ENCODE results near the gene HS1BP3.

The HS1BP3 gene

GRCh38 chr2:20645761-20646160 lies 5.1 kb downstream of the HS1BP3 start:
- no peak for DNase-seq (ENCODE audit: low read depth)

GRCh38 chr2:20645301-20645701 lies 5.6 kb downstream of the HS1BP3 start:
- no peak for DNase-seq (ENCODE audit: low read depth)

DNA sequence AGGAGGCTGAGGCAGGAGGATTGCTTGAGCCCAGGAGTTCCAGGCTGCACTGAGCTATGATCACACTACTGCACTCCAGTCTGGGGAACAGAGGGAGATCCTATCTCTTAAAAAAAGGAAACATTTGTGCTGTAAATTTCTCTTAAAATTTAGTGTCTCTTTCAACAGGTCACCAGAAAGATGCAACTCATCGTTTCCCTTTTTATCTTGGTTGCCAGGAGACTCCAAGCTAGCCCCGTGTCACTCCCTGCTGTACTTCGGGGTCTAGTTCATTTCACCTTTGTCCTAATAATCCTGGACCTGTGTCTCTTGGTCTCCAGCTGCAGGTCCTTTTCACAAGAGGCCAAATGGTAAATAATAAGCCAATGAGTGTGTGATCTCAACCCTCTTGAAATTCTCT lies 7.1 kb downstream of the HS1BP3 start:
- no peak for DNase-seq (ENCODE audit: low read depth)

DNA sequence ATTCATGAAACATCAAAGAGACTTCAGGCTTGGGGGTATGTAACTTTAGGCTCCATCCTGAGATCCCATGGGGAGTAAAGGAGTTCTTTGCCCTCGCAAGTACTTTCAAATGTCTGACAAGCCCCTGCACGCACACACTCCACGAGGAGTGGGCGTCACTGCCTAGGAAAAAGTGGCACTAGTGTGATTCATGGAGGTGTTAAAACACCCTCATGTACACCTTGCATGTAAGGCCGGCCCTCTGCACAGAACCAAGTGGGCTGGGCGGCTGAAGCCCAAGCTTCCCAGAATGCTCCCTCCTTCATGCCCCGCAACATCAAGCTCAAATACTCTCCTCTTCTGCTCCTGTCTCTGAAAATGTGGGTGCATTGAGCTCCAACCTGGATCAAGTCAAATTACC lies 7.8 kb downstream of the HS1BP3 start:
- no peak for DNase-seq (ENCODE audit: low read depth)

DNA sequence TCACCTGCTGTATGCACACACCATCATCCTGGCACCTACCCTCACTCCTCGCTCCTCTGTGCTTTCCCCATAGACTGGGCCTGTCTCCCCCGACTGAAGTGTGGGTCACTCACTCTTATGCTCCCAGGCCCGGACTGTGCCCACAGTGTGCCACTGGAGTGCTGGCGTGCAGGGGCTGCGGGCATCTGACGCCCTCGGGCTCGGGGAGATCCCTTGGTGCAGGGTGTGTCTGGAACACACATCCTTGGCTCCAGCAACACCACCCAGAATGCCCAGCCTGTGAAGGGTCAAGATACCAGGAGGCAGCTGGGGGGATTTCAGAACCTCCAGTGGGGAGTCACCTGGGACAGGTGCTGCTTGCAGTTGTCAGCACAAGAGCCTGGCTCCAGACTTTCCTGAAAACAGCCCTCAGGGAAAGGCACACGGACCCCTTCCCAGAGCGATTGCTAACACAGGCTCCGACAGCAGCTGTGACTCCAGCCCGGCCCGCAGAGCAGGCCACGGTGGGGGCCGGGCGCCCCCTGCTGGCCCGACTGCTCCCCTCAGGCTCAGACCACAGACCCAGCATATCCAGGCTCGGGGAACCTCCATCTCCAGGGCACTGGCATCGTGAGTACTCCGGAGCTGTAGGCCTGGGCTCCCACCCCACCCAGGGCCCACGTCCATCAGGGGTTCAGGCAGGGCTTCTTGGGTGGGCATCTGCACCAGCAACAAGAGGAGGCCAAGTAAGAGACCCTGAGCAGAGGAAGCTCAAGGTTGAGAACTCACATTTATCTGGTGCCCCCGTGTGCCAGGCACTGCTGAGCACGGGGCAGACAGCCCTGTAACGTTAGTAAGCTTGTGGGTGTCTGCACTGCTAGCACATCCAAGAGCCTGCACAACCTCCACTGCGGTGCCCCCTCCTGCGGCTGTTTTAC lies 8.6 kb downstream of the HS1BP3 start:
- peak; percentile 64 for DNase-seq (ENCODE audit: low read depth)

- DNase-seq (ENCODE audit: low read depth): no peak
Observed at GRCh38 chr2:20641123-20641985, 9.5 kb downstream of the HS1BP3 start.

- DNase-seq (ENCODE audit: low read depth): no peak
Observed at GRCh38 chr2:20640411-20641122, 10.3 kb downstream of the HS1BP3 start.

- DNase-seq (ENCODE audit: low read depth): no peak
Observed at GRCh38 chr2:20638646-20639430, 12.1 kb downstream of the HS1BP3 start.

DNA sequence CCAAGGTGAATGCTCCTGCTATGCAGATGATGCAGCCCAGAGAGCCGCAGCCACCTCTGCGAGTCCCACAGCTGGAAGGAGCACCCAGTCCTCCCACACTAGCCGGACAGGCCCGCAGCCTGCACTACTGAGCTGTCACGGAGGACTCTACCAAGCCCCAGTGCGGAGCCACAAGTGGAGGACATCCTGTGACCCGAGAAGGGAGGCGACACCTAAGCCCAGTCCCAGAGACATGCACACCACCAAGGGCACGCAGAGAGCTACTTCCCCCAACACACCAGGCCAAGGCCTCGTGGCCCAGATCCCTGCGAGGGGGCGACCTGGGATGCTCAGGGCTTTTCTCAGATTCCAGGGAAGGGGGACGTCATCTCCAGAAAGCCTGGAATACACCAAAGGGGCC lies 12.9 kb downstream of the HS1BP3 start:
- no peak for DNase-seq (ENCODE audit: low read depth)

- no peak for DNase-seq (ENCODE audit: low read depth)
Observed at GRCh38 chr2:20637147-20637546, 13.8 kb downstream of the HS1BP3 start.

GRCh38 chr2:20635675-20636584 lies 15.0 kb downstream of the HS1BP3 start:
- no peak for DNase-seq (ENCODE audit: low read depth)

DNA sequence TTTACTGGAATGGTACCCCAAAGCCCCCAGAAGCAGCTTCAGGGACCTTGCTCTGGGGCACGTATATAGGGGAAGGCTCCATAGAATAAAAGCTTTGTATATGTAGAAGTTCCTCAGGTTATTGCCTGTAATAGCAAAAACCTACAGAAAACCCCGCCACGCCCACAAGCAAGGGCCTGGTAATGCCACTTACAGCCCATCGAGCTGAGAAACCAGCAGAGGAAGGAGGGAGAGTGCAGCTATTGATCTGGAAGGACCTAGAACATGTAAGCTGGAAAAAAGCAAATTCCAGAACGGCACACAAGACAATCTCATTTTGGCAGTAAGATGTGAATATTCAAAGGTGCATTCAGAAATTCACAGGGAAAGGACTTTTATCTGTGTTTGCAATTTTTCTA lies 15.8 kb downstream of the HS1BP3 start:
- DNase-seq (ENCODE audit: low read depth): no peak

- no peak for DNase-seq (ENCODE audit: low read depth)
Observed at GRCh38 chr2:20634507-20635112, 16.3 kb downstream of the HS1BP3 start.

- no peak for DNase-seq (ENCODE audit: low read depth)
Observed at GRCh38 chr2:20633794-20634506, 16.9 kb downstream of the HS1BP3 start.

GRCh38 chr2:20633001-20633400 lies 17.9 kb downstream of the HS1BP3 start:
- DNase-seq (ENCODE audit: low read depth): no peak

DNA sequence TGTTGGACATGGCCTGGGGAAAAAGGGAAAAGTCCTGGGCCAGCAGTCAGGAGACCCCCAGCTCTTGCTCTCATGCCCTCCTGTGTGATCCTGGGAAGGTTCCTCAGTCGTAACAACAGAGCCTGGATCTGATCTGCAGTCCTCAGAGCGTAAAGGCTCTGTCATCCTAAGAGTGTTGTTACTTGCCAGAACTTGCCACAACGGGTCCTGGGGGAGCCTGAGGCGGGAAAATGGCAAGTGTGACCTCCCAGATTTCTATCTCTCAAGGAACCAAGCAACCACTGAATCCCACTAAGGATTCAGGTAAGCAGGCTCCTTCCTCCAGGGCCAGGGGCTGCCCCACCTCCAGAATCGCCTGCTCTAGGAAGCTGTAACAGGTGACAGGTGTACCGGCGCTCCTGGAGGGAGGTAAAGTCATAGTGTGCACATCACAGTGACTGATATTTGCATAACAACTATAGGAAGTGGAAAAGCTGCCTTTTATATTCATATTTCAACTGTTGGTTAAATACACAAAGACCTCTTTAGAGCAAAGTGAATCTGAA lies 18.4 kb downstream of the HS1BP3 start:
- DNase-seq (ENCODE audit: low read depth): no peak

- DNase-seq (ENCODE audit: low read depth): no peak
Observed at GRCh38 chr2:20631617-20632307, 19.1 kb downstream of the HS1BP3 start.

DNA sequence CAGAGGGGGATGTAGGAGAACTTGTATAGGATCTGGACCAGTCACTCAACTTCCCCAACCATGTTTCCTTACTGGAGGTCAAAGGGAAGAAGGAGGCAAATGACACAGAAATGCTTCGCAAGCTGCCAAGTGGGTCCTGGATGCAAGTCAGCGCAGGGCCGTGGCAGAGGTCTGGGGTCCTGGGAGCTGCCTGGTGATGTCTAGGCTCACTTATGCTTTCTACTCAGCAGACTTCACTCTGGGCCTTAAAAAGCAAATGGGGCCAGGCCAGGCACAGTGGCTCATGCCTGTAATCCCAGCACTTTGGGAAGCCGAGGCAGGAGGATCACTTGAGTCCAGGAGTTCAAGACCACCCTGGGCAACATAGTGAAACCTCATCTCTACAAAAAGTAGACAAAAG lies 19.9 kb downstream of the HS1BP3 start:
- no peak for DNase-seq (ENCODE audit: low read depth)
